HG03066 (cell line): ENCODE measurements around the gene CLSTN2.

ENCODE experiments used
- ATAC-seq: cut with Tn5 transposase; IDR thresholded peaks from one replicate; pipeline ENCODE4 v1.9.1; 2021; ENCODE audit warnings: low read depth; ENCODE audit not compliant: unreplicated experiment

CLSTN2 gene

GRCh38 chr3:140258222-140258724 is 323.3 kb downstream of the CLSTN2 start:
- ATAC-seq = no peak

- ATAC-seq = no peak
Measured at GRCh38 chr3:140265302-140265701, 330.3 kb downstream of the CLSTN2 start.

DNA sequence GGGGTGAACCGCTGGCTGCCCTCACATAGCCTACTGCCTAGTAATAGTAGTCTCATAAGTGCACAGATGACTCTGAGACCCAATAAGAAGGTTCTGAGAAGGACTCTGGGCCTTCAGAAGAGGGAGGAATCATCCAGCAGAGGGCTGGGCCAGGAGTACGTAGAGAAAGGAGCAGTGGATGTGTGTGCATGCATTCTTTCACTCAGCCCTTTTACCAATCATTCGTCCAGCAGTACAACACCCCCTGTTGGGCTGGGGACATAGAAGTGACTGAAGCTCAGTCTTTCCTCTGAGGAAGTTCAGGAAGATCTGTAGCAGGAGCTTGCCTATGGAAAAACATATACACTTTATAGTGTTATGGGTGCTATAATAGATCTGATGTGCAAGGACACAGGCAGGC is 333.1 kb downstream of the CLSTN2 start:
- no peak for ATAC-seq

GRCh38 chr3:140268610-140269009 is 333.6 kb downstream of the CLSTN2 start:
- no peak for ATAC-seq

- ATAC-seq = no peak
Measured at GRCh38 chr3:140270329-140270728, 335.3 kb downstream of the CLSTN2 start.

- ATAC-seq = no peak
Measured at GRCh38 chr3:140273542-140274195, 338.7 kb downstream of the CLSTN2 start.

GRCh38 chr3:140274429-140274828 is 339.4 kb downstream of the CLSTN2 start:
- no peak for ATAC-seq

GRCh38 chr3:140276703-140277102 is 341.7 kb downstream of the CLSTN2 start:
- no peak for ATAC-seq

- ATAC-seq = no peak
Measured at GRCh38 chr3:140277886-140278285, 342.9 kb downstream of the CLSTN2 start.

DNA sequence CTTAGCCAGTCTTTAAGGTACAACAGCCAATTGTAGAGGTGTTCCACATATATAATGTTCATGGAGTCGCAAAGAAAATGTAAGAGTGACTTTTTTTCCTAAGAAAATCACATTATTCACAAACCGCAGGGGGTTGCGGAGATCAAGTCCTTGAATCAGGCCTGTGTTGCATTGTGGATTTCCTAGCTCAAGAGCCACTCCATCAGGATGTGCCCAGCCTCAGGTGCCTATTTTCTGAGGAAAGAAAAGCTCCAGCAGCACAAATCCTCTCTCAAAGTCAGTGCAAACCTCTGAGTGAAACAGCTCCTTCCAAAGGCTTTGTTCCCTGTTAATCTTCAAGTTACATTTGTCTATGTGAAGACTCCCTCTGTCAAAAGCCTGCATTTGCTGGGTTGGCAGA is 349.4 kb downstream of the CLSTN2 start:
- no peak for ATAC-seq

- ATAC-seq = no peak
Measured at GRCh38 chr3:140285380-140285779, 350.4 kb downstream of the CLSTN2 start.

DNA sequence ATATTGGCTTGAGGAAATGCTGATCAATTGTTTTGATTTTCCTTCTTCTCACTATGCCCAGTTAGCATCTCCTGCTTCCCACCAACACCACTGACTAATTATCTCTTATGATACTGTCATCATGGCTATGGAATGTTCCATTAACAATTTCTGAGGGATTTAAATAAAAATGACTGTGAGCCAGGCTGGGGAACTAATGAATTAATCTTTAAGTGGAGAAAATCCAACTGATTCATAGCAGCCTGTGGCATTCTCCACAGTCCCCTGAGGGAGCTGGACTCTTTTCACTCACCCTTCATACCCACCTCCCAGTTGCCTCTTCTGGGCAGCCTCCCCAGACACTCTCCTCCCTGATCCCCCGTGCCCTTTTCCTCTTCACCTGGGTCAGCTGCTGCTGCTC is 353.6 kb downstream of the CLSTN2 start:
- no peak for ATAC-seq

DNA sequence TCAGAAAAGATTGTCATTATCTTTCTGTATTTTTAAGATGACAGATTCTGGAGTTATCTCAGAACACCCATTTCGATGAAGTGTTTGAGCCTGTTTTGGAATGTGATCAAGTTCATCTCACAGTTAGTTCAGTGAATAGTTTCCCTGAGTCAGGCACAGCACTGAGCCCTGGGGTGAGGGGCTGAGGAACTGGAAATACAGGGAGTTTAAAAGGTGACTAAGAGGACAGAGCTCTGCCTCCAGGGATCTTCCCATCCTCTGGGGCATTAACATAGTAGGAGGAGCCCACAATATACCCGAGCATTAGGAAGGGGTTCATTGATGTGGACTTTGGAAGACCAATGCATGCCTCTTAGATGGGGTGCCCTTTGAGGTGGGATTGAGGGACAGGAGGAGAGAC is 355.1 kb downstream of the CLSTN2 start:
- ATAC-seq = no peak

DNA sequence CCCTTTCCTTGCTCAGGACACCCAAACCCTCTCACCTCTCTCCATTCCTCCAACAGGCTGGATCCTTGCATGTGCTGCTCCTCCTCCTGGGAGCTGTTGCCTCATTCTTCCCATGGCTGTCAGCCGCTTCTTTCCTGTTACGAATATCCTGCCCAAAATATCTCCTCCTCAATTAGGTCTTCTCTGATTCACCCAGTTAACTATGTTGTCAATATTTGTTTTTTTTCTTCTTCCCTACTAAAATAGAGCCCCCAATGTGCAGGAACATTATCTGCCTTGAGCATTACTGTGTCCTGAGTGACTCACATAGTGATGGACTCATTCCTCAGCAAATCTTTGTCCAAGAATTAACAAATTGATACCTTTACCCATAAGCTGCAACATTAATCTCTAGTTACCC is 357.2 kb downstream of the CLSTN2 start:
- no peak for ATAC-seq

DNA sequence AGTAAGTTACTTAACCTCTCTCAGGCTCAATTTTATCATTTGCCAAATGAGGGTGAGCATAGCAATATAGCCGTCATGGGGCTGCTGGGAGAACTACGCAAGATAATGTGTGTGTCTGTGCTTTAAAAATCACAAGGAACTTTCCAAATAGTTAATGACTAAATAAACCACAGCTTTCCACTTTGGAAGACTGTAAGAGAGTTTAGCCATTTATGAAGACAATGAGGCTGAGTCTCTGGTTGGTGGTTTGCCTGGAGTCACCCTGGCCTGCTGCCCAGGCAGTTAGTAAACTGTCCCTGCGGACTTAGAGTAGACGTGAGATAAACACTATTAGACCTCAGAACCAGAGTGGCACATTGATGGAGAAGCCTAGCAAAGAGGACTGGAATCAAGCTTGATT is 357.7 kb downstream of the CLSTN2 start:
- ATAC-seq = no peak

DNA sequence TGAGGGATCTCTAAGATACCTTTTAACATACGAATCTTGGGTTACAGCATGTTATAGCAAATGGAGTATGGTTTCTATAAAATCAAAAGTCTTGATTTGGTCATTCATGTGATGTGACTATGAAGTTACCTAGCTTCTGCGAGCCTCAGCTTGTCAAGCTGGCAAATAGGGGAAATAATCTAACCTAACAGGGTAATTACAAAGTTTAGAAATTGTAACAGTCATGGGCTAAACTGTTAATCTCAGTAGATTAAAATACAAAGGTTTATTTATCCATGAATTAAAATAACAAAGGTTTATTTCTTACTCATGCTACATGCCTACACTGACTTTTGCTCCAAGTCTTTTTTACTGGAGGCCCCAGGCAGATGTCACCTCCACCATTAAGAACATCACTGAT is 359.1 kb downstream of the CLSTN2 start:
- ATAC-seq = no peak

- ATAC-seq = no peak
Measured at GRCh38 chr3:140296796-140297352, 361.9 kb downstream of the CLSTN2 start.

DNA sequence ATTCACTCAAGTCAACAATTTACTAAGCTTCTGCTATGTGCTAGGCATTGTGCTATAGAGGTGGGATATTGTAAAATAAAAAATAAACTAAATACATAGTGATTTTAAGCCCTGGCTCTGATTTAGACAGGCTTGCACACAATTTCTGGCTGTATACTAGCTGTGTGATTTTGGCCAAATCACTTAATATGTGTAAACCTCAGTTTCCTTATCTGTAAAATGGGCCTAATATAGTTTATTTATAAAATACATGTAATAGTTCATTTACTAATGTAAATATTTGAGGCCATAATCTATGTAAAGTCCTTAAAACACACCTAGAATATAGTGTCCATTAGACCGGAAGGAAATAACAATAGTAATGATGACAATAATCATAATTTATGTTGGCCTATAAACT is 363.1 kb downstream of the CLSTN2 start:
- ATAC-seq = no peak

DNA sequence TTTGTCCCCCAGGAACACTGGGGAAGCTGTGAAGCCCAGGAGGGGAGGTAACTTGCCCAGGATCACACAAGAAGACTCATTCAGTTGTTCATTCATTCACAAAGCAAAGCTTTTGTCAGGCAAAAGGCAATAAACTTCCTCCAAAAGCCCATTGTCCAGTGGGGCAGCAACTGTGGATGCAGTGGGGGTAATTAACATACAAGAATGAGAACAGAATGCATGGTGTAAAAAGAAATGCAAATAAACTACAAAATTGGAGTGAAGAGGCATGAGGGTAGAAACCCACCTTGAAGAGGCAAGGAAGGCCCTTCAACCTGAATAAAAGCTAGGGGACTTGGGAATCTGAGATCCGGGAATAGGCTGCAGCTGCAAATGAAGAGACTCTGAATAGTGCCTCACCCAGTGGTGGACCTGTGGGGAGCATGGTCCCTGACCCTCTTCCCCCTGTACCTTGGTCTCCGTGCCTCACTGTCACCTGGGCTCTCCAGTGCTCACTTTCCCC is 363.6 kb downstream of the CLSTN2 start:
- no peak for ATAC-seq

GRCh38 chr3:140303875-140304274 is 368.9 kb downstream of the CLSTN2 start:
- ATAC-seq = no peak

- no peak for ATAC-seq
Measured at GRCh38 chr3:140308535-140308934, 373.6 kb downstream of the CLSTN2 start.

GRCh38 chr3:140311428-140311827 is 376.4 kb downstream of the CLSTN2 start:
- no peak for ATAC-seq
